Right atrium auricular region (tissue), 2 donors: ENCODE measurements around the gene TPM4. TPM values are rescaled to one million over a fixed set of nuclear protein-coding genes. Genes with fewer than 3 reads are reported as not detected.
"Not testable (repeated sequence)": the region's sequence is repeated elsewhere in the genome, so short reads cannot be mapped to it uniquely, and the experiment has no call there.

Experiments
- DNase-seq: peaks from one replicate; pipeline ENCODE4 v3.0.0-alpha.2; 2019; ENCODE audit warnings: low spot score
- H3K27ac ChIP-seq, 2 donors: fragments of 200-600 bp; sonication (generic); 1 replicate in 1 of 2; 2 replicates in 1 of 2; pipeline ENCODE4 v1.5.1; 2016 to 2019
- H3K27me3 ChIP-seq, 2 donors: fragments of 200-600 bp; sonication (generic); one replicate each; pipeline versions ENCODE4 v1.5.1 to v1.6.0; 2017 to 2019
- H3K36me3 ChIP-seq: fragments of 200-600 bp; sonication (generic); one replicate; pipeline ENCODE4 v1.5.1; 2016
- H3K4me1 ChIP-seq, 2 donors: fragments of 200-600 bp; sonication (generic); one replicate each; pipeline versions ENCODE4 v1.5.1 to v1.6.0; 2017 to 2019
- H3K4me3 ChIP-seq, 2 donors: fragments of 200-600 bp; sonication (generic); 1 replicate in 1 of 2; 2 replicates in 1 of 2; pipeline ENCODE4 v1.5.1; 2017 to 2019; ENCODE audit warnings: mild to moderate bottlenecking in 1 of 2, moderate library complexity in 1 of 2
- H3K9me3 ChIP-seq, 2 donors: fragments of 200-600 bp; sonication (generic); one replicate each; pipeline ENCODE4 v1.5.1; 2019
- CTCF ChIP-seq, 2 donors: fragments of 200-600 bp; sonication (generic); IDR thresholded peaks; one replicate each; pipeline ENCODE4 v1.5.1; 2019; ENCODE audit warnings: antibody characterized with exemption in 2 of 2
- total RNA-seq, 2 donors: library from RNA; depleted of rRNA; stranded (reverse); fragments of >200 nt; gene quantifications; one replicate each; pipeline ENCODE4 v1.1.0, GENCODE V29; 2016

The TPM4 gene
- total RNA-seq, 2 donors from 2014 or later = 163 to 194 TPM

- no peak overlapping the region for H3K4me3 ChIP-seq
- no peak overlapping the region for H3K27ac ChIP-seq
- H3K27me3 ChIP-seq = no peaks in the 10 kb centered on the region
- no peaks in the 10 kb centered on the region for H3K4me1 ChIP-seq
- DNase-seq = no peak
- TF ChIP-seq CTCF (IDR thresholded peaks at IDR 0.05) = no peak
- H3K9me3 ChIP-seq = no peaks in the 10 kb centered on the region
- H3K36me3 ChIP-seq = peaks cover 98% of the 10 kb centered on the region
These were observed 22.5 kb downstream of the TPM4 start for GRCh38 chr19:16098821-16099220.

- H3K27ac ChIP-seq = not testable (repeated sequence)
- peaks cover 93% of the 10 kb centered on the region for H3K36me3 ChIP-seq
These were observed 23.1 kb downstream of the TPM4 start for GRCh38 chr19:16099314-16099965.

GRCh38 chr19:16100524-16100923 is 24.2 kb downstream of the TPM4 start:
- Histone ChIP-seq H3K4me3 (no peak overlapping the region), H3K36me3 (peaks cover 82% of the 10 kb centered on the region), H3K9me3 (no peaks in the 10 kb centered on the region), H3K4me1 (no peaks in the 10 kb centered on the region), H3K27me3 (no peaks in the 10 kb centered on the region), H3K27ac (no peak overlapping the region)
- no peak for DNase-seq
- no peak for TF ChIP-seq CTCF (IDR thresholded peaks at IDR 0.05)

More at GRCh38 chr19:16099314-16099965, 23.1 kb downstream of the TPM4 start:
- not testable (repeated sequence) for H3K4me3 ChIP-seq, H3K4me1 ChIP-seq, DNase-seq, H3K9me3 ChIP-seq, H3K27me3 ChIP-seq

- Histone ChIP-seq H3K27ac (no peak overlapping the region), H3K27me3 (no peaks in the 10 kb centered on the region), H3K4me3 (no peak overlapping the region), H3K9me3 (no peaks in the 10 kb centered on the region), H3K4me1 (no peaks in the 10 kb centered on the region), H3K36me3 (peaks cover 42% of the 10 kb centered on the region)
- TF ChIP-seq CTCF (IDR thresholded peaks at IDR 0.05) = no peak
- DNase-seq = no peak
These were observed 28.4 kb downstream of the TPM4 start for GRCh38 chr19:16104722-16105121.

GRCh38 chr19:16106121-16106520 is 29.8 kb downstream of the TPM4 start:
- Histone ChIP-seq H3K4me1 (peaks cover 0 to 6% of the 10 kb centered on the region in 2 donors), H3K27me3 (no peaks in the 10 kb centered on the region), H3K27ac (no peak overlapping the region), H3K4me3 (no peak overlapping the region), H3K36me3 (peaks cover 28% of the 10 kb centered on the region), H3K9me3 (no peaks in the 10 kb centered on the region)
- no peak for DNase-seq
- TF ChIP-seq CTCF (IDR thresholded peaks at IDR 0.05) = no peak

- Histone ChIP-seq H3K4me3 (peak within 1 kb of the TSS; percentile 96 to 97), H3K36me3 (peaks cover 4% of the 10 kb centered on the region), H3K27ac (peak within 1 kb of the TSS; percentile 93 to 95), H3K27me3 (no peaks in the 10 kb centered on the region), H3K9me3 (no peaks in the 10 kb centered on the region), H3K4me1 (peaks cover 0 to 42% of the 10 kb centered on the region in 2 donors)
- peak; percentile 91 to 97 for TF ChIP-seq CTCF (IDR thresholded peaks at IDR 0.05)
- DNase-seq = peak; percentile 99
These were observed 35.0 kb downstream of the TPM4 start, which contains the start of gene RAB8A for GRCh38 chr19:16111160-16111908. Gene RAB8A (plus strand): TSS chr19:16111889. CDS start chr19:16111902, 13 bp downstream.
